SK-N-SH treated with all-trans-retinoic acid at 6 μM for 48 hours (cell line): Measurements from ENCODE around the gene DMAC2L.

Experiments used
- ARNTL ChIP-seq: fragments of 450-650 bp; formaldehyde crosslinking; IDR thresholded peaks from 2 replicates; pipeline ENCODE4 v1.5.0; 2020; ENCODE audit warnings: low read depth, mild to moderate bottlenecking, moderate library complexity, borderline replicate concordance
- CSDC2 ChIP-seq: fragments of 250-450 bp; sonication (Bioruptor Pico); IDR thresholded peaks from 2 replicates; pipeline ENCODE4 v1.5.0; 2020; ENCODE audit warnings: mild to moderate bottlenecking, moderate library complexity
- GLIS3 ChIP-seq: fragments of 250-450 bp; sonication (Bioruptor Pico); IDR thresholded peaks from 2 replicates; pipeline ENCODE4 v1.5.0; 2020; ENCODE audit warnings: mild to moderate bottlenecking, moderate library complexity
- ZFP3 ChIP-seq: fragments of 250-450 bp; sonication (Bioruptor Pico); IDR thresholded peaks from 2 replicates; pipeline ENCODE4 v1.5.0; 2020; ENCODE audit warnings: mild to moderate bottlenecking, moderate library complexity
- ZFP30 ChIP-seq: fragments of 450-650 bp; formaldehyde crosslinking; IDR thresholded peaks from 2 replicates; pipeline ENCODE4 v1.5.0; 2022; ENCODE audit warnings: mild to moderate bottlenecking, moderate library complexity
- ZNF70 ChIP-seq: fragments of 450-650 bp; formaldehyde crosslinking; IDR thresholded peaks from 2 replicates; pipeline ENCODE4 v1.5.0; 2020; ENCODE audit warnings: mild to moderate bottlenecking, moderate library complexity
- TF ChIP-seq, protein P1 (sequence below): fragments of 250-450 bp; sonication (Bioruptor Pico); IDR thresholded peaks from 2 replicates; pipeline ENCODE4 v1.8.0; 2021; ENCODE audit warnings: low read depth, mild to moderate bottlenecking, moderate library complexity, borderline replicate concordance

DNA sequence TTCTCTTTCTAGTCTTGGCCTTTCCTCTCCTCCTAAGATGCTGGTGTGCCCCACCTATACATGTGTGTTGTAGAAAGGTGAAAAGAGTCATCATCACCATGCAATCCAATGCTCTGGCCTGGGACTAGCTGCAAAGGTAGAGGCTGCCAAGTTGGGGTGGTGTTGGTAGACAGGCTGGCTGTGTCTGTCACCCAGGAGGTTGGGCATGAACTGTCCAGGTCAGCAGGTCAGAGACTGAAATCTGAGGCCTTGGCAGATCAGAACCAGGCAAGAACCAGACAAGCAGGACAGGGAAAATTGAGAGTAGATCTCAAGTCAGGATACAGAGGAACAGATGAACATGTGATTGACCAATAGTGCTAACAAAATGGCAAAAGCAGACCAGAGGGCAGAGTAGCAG, 26.3 kb upstream of the DMAC2L start:
- TF ChIP-seq ZNF70 (CRISPR knock-in tag) (no peak), ZFP3 (CRISPR knock-in tag) (no peak), GLIS3 (no peak), CSDC2 (CRISPR knock-in tag) (no peak), ZFP30 (CRISPR knock-in tag) (no peak), ARNTL (CRISPR knock-in tag) (no peak)
- TF ChIP-seq, protein P1, sequence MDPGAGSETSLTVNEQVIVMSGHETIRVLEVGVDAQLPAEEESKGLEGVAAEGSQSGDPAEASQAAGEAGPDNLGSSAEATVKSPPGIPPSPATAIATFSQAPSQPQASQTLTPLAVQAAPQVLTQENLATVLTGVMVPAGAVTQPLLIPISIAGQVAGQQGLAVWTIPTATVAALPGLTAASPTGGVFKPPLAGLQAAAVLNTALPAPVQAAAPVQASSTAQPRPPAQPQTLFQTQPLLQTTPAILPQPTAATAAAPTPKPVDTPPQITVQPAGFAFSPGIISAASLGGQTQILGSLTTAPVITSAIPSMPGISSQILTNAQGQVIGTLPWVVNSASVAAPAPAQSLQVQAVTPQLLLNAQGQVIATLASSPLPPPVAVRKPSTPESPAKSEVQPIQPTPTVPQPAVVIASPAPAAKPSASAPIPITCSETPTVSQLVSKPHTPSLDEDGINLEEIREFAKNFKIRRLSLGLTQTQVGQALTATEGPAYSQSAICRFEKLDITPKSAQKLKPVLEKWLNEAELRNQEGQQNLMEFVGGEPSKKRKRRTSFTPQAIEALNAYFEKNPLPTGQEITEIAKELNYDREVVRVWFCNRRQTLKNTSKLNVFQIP = no peak
